ENCODE results near the gene CNNM2. TPM values are rescaled to one million over a fixed set of nuclear protein-coding genes. Genes with fewer than 3 reads are reported as not detected.

The CNNM2 gene
- total RNA-seq, 1 experiment from 2014 or later = 23.1 TPM

- no peaks in the 10 kb centered on the region for H3K79me2 ChIP-seq (ENCODE audit: insufficient read depth, low read length)
- no peak for DNase-seq (ENCODE audit: low read depth, low spot score)
- no peak overlapping the region for H3K9ac ChIP-seq (ENCODE audit: low read length)
- H3K27ac ChIP-seq (ENCODE audit: low read depth, low read length) = no peak overlapping the region
- no peak overlapping the region for H3K4me2 ChIP-seq (ENCODE audit: low read length)
- intact Hi-C loops (cut with micrococcal nuclease) = loop anchor here (5.0 kb wide), 1 partner anchor 158 kb away; no protein-coding TSS in a partner anchor
- no peak for TF ChIP-seq TCF7L2 (IDR thresholded peaks at IDR 0.05; ENCODE audit: borderline replicate concordance, extremely low read depth, insufficient read depth, insufficient read length)
- TF ChIP-seq JUND (IDR thresholded peaks at IDR 0.05) = no peak
- TF ChIP-seq, protein P1, sequence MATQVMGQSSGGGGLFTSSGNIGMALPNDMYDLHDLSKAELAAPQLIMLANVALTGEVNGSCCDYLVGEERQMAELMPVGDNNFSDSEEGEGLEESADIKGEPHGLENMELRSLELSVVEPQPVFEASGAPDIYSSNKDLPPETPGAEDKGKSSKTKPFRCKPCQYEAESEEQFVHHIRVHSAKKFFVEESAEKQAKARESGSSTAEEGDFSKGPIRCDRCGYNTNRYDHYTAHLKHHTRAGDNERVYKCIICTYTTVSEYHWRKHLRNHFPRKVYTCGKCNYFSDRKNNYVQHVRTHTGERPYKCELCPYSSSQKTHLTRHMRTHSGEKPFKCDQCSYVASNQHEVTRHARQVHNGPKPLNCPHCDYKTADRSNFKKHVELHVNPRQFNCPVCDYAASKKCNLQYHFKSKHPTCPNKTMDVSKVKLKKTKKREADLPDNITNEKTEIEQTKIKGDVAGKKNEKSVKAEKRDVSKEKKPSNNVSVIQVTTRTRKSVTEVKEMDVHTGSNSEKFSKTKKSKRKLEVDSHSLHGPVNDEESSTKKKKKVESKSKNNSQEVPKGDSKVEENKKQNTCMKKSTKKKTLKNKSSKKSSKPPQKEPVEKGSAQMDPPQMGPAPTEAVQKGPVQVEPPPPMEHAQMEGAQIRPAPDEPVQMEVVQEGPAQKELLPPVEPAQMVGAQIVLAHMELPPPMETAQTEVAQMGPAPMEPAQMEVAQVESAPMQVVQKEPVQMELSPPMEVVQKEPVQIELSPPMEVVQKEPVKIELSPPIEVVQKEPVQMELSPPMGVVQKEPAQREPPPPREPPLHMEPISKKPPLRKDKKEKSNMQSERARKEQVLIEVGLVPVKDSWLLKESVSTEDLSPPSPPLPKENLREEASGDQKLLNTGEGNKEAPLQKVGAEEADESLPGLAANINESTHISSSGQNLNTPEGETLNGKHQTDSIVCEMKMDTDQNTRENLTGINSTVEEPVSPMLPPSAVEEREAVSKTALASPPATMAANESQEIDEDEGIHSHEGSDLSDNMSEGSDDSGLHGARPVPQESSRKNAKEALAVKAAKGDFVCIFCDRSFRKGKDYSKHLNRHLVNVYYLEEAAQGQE (IDR thresholded peaks at IDR 0.05; ENCODE audit: low read depth) = no peak
- no peak for TF ChIP-seq CBX3 (IDR thresholded peaks at IDR 0.05; ENCODE audit: low read depth)
- TF ChIP-seq RAD21 (IDR thresholded peaks at IDR 0.05; ENCODE audit: low read depth) = no peak
- no peak for TF ChIP-seq ZNF274 (IDR thresholded peaks at IDR 0.05; ENCODE audit: low read depth, low read length)
- no peak for TF ChIP-seq ZFX (IDR thresholded peaks at IDR 0.05)
- H3K36me3 ChIP-seq (ENCODE audit: control insufficient read depth in 1 of 2, insufficient read depth in 2 of 2, low read length in 2 of 2) = peaks cover 19 to 22% of the 10 kb centered on the region in 2 experiments; a peak in 3 of 4 replicates
- POLR2A ChIA-PET = no interaction called here
- H3K9me3 ChIP-seq (ENCODE audit: control insufficient read depth in 1 of 2, insufficient read depth in 1 of 2, low read depth in 1 of 2, low read length in 2 of 2) = no peaks in the 10 kb centered on the region
- ATAC-seq = no peak
- RAD21 ChIA-PET (ENCODE audit: low non-redundant PET in 1 of 2, low total read pairs in 2 of 2, uncharacterized antibody in 2 of 2, unreplicated experiment in 2 of 2) = no interaction called here
- H3K9me2 ChIP-seq (ENCODE audit: insufficient read depth) = no peaks in the 10 kb centered on the region
- no peaks in the 10 kb centered on the region for H4K20me1 ChIP-seq (ENCODE audit: insufficient read depth)
- no TSS peak for BruUV-seq (replicated peaks)
- no peaks in the 10 kb centered on the region for H3K27me3 ChIP-seq (ENCODE audit: insufficient read depth, low read length)
- no peak overlapping the region for H3K4me3 ChIP-seq (replicated peaks in 1 of 2; ENCODE audit: low read depth in 1 of 2, low read length in 2 of 2)
- peaks cover 0 to 5% of the 10 kb centered on the region in 2 experiments; a peak in 1 of 4 replicates for H3K4me1 ChIP-seq (ENCODE audit: control insufficient read depth in 1 of 2, insufficient read depth in 2 of 2, low read length in 2 of 2)
- H2AFZ ChIP-seq (ENCODE audit: low read depth, low read length, poor library complexity, severe bottlenecking) = no peak overlapping the region
- CTCF ChIA-PET = interaction anchor here (1.1 kb wide), 1 partner anchor 161 kb away, joined by 3 read pairs; no protein-coding TSS in a partner anchor
Observed at GRCh38 chr10:103083977-103084320, 165.9 kb downstream of the CNNM2 start.

DNA sequence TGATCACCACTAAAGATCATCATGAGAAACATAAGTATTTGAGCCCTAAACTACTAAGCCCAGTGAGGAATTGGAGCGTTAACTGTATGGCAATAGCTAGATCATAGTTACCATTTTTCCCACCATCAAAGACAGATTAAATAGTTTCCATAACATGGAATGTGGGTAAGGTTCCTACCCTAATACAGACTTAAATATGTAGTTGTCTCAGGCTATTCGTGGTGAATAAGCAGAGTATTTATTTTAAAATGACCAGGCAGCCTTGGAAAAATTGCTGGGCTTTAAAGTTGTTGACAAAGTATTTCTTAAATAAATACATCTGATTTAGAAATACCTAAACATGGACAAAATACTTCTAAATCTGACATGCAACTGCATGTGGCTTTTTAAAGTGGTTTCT lies 168.2 kb downstream of the CNNM2 start:
- H3K27me3 ChIP-seq (ENCODE audit: insufficient read depth, low read length) = no peaks in the 10 kb centered on the region
- no TSS peak for BruUV-seq (replicated peaks)
- no peaks in the 10 kb centered on the region for H3K9me2 ChIP-seq (ENCODE audit: insufficient read depth)
- intact Hi-C loops (cut with micrococcal nuclease) = no loop called here
- no peaks in the 10 kb centered on the region for H3K4me1 ChIP-seq (ENCODE audit: control insufficient read depth in 1 of 2, insufficient read depth in 2 of 2, low read length in 2 of 2)
- ChIA-PET POLR2A (no interaction called here), RAD21 (ENCODE audit: low non-redundant PET in 1 of 2, low total read pairs in 2 of 2, uncharacterized antibody in 2 of 2, unreplicated experiment in 2 of 2) (no interaction called here), CTCF (no interaction called here)
- H2AFZ ChIP-seq (ENCODE audit: low read depth, low read length, poor library complexity, severe bottlenecking) = no peak overlapping the region
- no peak overlapping the region for H3K9ac ChIP-seq (ENCODE audit: low read length)
- no peaks in the 10 kb centered on the region for H4K20me1 ChIP-seq (ENCODE audit: insufficient read depth)
- no peak overlapping the region for H3K4me3 ChIP-seq (replicated peaks in 1 of 2; ENCODE audit: low read depth in 1 of 2, low read length in 2 of 2)
- H3K79me2 ChIP-seq (ENCODE audit: insufficient read depth, low read length) = no peaks in the 10 kb centered on the region
- no peak overlapping the region for H3K4me2 ChIP-seq (ENCODE audit: low read length)
- DNase-seq (ENCODE audit: low read depth, low spot score) (no peak), ATAC-seq (no peak)
- H3K36me3 ChIP-seq (ENCODE audit: control insufficient read depth in 1 of 2, insufficient read depth in 2 of 2, low read length in 2 of 2) = peaks cover 38 to 40% of the 10 kb centered on the region in 2 experiments; a peak in 3 of 4 replicates
- H3K27ac ChIP-seq (ENCODE audit: low read depth, low read length) = no peak overlapping the region
- no peaks in the 10 kb centered on the region for H3K9me3 ChIP-seq (ENCODE audit: control insufficient read depth in 1 of 2, insufficient read depth in 1 of 2, low read depth in 1 of 2, low read length in 2 of 2)
- TF ChIP-seq POLR2AphosphoS5 (IDR thresholded peaks at IDR 0.05; ENCODE audit: low read depth, low read length) (no peak), SP1 (IDR thresholded peaks at IDR 0.05; ENCODE audit: low read depth) (no peak), ZBTB33 (IDR thresholded peaks at IDR 0.05; ENCODE audit: extremely low read depth, insufficient replicate concordance, low read length) (no peak), EGR1 (IDR thresholded peaks at IDR 0.05; ENCODE audit: low read depth) (no peak), SRF (IDR thresholded peaks at IDR 0.05; ENCODE audit: low read depth) (no peak), JUND (IDR thresholded peaks at IDR 0.05) (no peak), ZNF274 (IDR thresholded peaks at IDR 0.05; ENCODE audit: low read depth, low read length) (no peak), ZFX (IDR thresholded peaks at IDR 0.05) (no peak), CEBPB (IDR thresholded peaks at IDR 0.05; ENCODE audit: low read depth) (no peak), EZH2phosphoT487 (IDR thresholded peaks at IDR 0.05; ENCODE audit: borderline replicate concordance) (no peak), TCF7L2 (IDR thresholded peaks at IDR 0.05; ENCODE audit: borderline replicate concordance, extremely low read depth, insufficient read depth, insufficient read length) (no peak)
- TF ChIP-seq, protein P2, sequence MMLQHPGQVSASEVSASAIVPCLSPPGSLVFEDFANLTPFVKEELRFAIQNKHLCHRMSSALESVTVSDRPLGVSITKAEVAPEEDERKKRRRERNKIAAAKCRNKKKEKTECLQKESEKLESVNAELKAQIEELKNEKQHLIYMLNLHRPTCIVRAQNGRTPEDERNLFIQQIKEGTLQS (IDR thresholded peaks at IDR 0.05) = no peak
